PFSK-1 (cell line): ENCODE results near the gene CCDC74B.

Experiments used
- FOXP2 ChIP-seq: optimal IDR thresholded peaks from 2 replicates; pipeline ENCODE3; 2011; ENCODE audit warnings: borderline replicate concordance, control low read depth, inconsistent platforms; ENCODE audit not compliant: insufficient read depth; ENCODE audit errors: extremely low read length, extremely low read depth
- POLR2AphosphoS5 ChIP-seq: IDR thresholded peaks from 2 replicates; pipeline ENCODE4 v1.6.1; 2012; ENCODE audit warnings: low read depth, mild to moderate bottlenecking, control low read depth, low read length, moderate library complexity
- REST ChIP-seq, 2 experiments: IDR thresholded peaks; 2 replicates each; pipeline versions ENCODE4 v1.6.1 to v1.8.0; 2011 to 2012; ENCODE audit warnings: low read depth in 2 of 2, low read length in 2 of 2, control low read depth in 1 of 2, inconsistent platforms in 1 of 2, mild to moderate bottlenecking in 1 of 2, moderate library complexity in 1 of 2; ENCODE audit not compliant: insufficient read depth in 1 of 2
- SIN3A ChIP-seq: IDR thresholded peaks from 2 replicates; pipeline ENCODE4 v1.6.1; 2012; ENCODE audit warnings: mild to moderate bottlenecking, low read length, moderate library complexity, borderline replicate concordance; ENCODE audit not compliant: insufficient read depth
- TAF1 ChIP-seq: IDR thresholded peaks from 2 replicates; pipeline ENCODE4 v1.6.1; 2012; ENCODE audit warnings: low read length, control low read depth, borderline replicate concordance; ENCODE audit not compliant: insufficient read depth

DNA sequence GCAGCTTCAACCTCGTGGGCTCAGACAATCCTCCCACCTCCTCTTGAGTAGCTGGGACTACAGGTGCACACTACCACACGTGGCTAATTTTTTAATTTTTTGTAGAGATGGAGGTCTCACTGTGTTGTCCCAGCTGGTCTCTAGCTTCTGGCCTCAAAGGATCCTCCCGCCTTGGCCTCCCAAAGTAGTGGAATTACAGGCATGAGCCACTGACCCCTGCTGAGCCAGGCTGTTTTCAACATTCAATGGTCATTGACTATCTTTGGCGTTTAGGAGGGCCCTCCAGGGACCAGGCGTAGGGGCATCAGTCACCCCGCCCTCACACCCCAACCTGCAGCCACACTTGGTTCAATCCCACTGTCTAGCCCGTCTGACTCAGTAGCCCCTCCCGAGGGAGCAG lies 42.4 kb upstream of the CCDC74B start:
- no peak for TF ChIP-seq POLR2AphosphoS5
- TF ChIP-seq REST (IDR thresholded peaks at IDR 0.05; ENCODE audit: insufficient read depth in 1 of 2, low read depth in 2 of 2, low read length in 2 of 2): no peak
- TF ChIP-seq TAF1: no peak
- TF ChIP-seq SIN3A: no peak
- TF ChIP-seq FOXP2: no peak
